ENCODE data around the gene PRICKLE4. TPM values are rescaled to one million over a fixed set of nuclear protein-coding genes. Genes with fewer than 3 reads are reported as not detected.

The PRICKLE4 gene
- total and polyA plus RNA-seq, 2 of the 13 experiments (the other 11 are each of a cell fraction or from before 2014, with no cell fraction given) = 0.92 to 1.2 TPM

DNA sequence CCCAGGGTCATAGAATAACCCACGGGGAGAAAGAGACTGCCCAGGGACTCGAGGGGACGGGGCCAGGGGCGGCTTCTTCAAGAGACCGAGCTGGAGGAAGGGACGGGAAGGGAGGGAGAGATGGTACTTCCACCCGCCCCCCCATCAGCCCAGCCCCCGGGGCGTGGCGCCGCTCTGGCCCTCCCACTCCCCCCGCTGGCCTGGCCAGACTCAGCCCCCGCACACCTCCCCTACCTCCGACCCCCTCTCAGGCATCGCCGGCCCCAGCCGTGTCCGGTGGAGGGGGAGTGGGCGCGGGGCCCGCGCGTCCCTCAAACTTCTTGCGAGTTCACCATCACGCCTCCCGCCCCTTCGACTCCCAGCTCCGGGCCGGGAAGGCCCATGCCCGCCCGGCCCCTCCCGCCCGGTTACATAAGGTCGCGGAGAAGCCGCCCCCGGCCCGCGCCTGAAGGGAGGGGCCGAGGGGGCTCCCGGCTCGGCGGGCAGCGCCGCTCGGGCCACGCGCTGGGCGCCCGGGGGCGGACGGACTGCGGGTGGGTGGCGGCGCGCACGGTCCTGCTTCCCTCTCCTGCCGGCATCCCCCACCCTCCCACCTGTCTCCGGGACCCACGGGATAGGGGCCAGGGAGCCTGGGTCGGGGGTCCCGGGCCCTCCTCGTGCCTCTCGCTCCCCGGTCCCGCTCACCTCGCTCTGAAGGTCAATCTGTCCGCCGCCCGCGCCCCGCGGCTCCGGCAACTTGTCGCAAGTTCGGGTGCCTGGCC lies 45.7 kb upstream of the PRICKLE4 start (continued):
- TF ChIP-seq, protein P1, sequence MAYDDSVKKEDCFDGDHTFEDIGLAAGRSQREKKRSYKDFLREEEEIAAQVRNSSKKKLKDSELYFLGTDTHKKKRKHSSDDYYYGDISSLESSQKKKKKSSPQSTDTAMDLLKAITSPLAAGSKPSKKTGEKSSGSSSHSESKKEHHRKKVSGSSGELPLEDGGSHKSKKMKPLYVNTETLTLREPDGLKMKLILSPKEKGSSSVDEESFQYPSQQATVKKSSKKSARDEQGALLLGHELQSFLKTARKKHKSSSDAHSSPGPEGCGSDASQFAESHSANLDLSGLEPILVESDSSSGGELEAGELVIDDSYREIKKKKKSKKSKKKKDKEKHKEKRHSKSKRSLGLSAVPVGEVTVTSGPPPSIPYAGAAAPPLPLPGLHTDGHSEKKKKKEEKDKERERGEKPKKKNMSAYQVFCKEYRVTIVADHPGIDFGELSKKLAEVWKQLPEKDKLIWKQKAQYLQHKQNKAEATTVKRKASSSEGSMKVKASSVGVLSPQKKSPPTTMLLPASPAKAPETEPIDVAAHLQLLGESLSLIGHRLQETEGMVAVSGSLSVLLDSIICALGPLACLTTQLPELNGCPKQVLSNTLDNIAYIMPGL (CRISPR knock-in tag; IDR thresholded peaks at IDR 0.05; ENCODE audit: borderline replicate concordance in 1 of 2, low read depth in 1 of 2) = peak in 1 of 2 experiments; percentile 2; a peak in 1 of 4 replicates
- no peak for TF ChIP-seq MIER3 (CRISPR knock-in tag; IDR thresholded peaks at IDR 0.05; ENCODE audit: borderline replicate concordance)
- TF ChIP-seq NR2C2 (CRISPR knock-in tag; IDR thresholded peaks at IDR 0.05; ENCODE audit: borderline replicate concordance) = no peak
- no peak for TF ChIP-seq PTBP1 (IDR thresholded peaks at IDR 0.05; ENCODE audit: low read depth, low read length, poor library complexity, severe bottlenecking)
- TF ChIP-seq PCBP2 (optimal IDR thresholded peaks at IDR 0.05; ENCODE audit: low read depth, low read length, poor library complexity, severe bottlenecking) = no peak
- TF ChIP-seq, protein P2, sequence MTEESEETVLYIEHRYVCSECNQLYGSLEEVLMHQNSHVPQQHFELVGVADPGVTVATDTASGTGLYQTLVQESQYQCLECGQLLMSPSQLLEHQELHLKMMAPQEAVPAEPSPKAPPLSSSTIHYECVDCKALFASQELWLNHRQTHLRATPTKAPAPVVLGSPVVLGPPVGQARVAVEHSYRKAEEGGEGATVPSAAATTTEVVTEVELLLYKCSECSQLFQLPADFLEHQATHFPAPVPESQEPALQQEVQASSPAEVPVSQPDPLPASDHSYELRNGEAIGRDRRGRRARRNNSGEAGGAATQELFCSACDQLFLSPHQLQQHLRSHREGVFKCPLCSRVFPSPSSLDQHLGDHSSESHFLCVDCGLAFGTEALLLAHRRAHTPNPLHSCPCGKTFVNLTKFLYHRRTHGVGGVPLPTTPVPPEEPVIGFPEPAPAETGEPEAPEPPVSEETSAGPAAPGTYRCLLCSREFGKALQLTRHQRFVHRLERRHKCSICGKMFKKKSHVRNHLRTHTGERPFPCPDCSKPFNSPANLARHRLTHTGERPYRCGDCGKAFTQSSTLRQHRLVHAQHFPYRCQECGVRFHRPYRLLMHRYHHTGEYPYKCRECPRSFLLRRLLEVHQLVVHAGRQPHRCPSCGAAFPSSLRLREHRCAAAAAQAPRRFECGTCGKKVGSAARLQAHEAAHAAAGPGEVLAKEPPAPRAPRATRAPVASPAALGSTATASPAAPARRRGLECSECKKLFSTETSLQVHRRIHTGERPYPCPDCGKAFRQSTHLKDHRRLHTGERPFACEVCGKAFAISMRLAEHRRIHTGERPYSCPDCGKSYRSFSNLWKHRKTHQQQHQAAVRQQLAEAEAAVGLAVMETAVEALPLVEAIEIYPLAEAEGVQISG (CRISPR knock-in tag; IDR thresholded peaks at IDR 0.05) = peak; percentile 10
- no peak for TF ChIP-seq ZNF101 (CRISPR knock-in tag; IDR thresholded peaks at IDR 0.05; ENCODE audit: borderline replicate concordance, low read depth)
- TF ChIP-seq ETV6 (CRISPR knock-in tag; conservative IDR thresholded peaks at IDR 0.05) = no peak
- TF ChIP-seq YEATS4 (CRISPR knock-in tag; IDR thresholded peaks at IDR 0.05; ENCODE audit: borderline replicate concordance) = peak; percentile 35; the same call in 1 of the 2 replicates
- no peak for TF ChIP-seq CEBPB (IDR thresholded peaks at IDR 0.05; ENCODE audit: borderline replicate concordance, low read depth, low read length)
- peak; percentile 53; the same call in 1 of the 2 replicates for TF ChIP-seq ZNF317 (CRISPR knock-in tag; IDR thresholded peaks at IDR 0.05)
- TF ChIP-seq, protein P3, sequence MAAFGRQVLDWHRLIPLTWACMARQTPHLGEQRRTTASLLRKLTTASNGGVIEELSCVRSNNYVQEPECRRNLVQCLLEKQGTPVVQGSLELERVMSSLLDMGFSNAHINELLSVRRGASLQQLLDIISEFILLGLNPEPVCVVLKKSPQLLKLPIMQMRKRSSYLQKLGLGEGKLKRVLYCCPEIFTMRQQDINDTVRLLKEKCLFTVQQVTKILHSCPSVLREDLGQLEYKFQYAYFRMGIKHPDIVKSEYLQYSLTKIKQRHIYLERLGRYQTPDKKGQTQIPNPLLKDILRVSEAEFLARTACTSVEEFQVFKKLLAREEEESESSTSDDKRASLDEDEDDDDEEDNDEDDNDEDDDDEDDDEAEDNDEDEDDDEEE (CRISPR knock-in tag; IDR thresholded peaks at IDR 0.05) = no peak
- no peak for TF ChIP-seq SUZ12 (IDR thresholded peaks at IDR 0.05; ENCODE audit: low read depth, low read length)
- TF ChIP-seq ZNF878 (CRISPR knock-in tag; IDR thresholded peaks at IDR 0.05) = no peak
- TF ChIP-seq DNMT1 (CRISPR knock-in tag; IDR thresholded peaks at IDR 0.05) = no peak
- no peak for TF ChIP-seq ZBTB8A (CRISPR knock-in tag; IDR thresholded peaks at IDR 0.05; ENCODE audit: borderline replicate concordance, low read depth)
- no peak for TF ChIP-seq SETDB1 (CRISPR knock-in tag; IDR thresholded peaks at IDR 0.05; ENCODE audit: borderline replicate concordance)
- no peak for TF ChIP-seq PAF1 (CRISPR knock-in tag; IDR thresholded peaks at IDR 0.05)
- TF ChIP-seq, protein P4, sequence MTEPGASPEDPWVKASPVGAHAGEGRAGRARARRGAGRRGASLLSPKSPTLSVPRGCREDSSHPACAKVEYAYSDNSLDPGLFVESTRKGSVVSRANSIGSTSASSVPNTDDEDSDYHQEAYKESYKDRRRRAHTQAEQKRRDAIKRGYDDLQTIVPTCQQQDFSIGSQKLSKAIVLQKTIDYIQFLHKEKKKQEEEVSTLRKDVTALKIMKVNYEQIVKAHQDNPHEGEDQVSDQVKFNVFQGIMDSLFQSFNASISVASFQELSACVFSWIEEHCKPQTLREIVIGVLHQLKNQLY (CRISPR knock-in tag; IDR thresholded peaks at IDR 0.05) = no peak
- TF ChIP-seq CBX5 (CRISPR knock-in tag; IDR thresholded peaks at IDR 0.05; ENCODE audit: borderline replicate concordance) = no peak
- 0 out of 2 replicates have a peak, but pooled peaks have one; percentile 28 for TF ChIP-seq MEF2D (CRISPR knock-in tag; IDR thresholded peaks at IDR 0.05)
- no peak for TF ChIP-seq ZNF883 (CRISPR knock-in tag; IDR thresholded peaks at IDR 0.05; ENCODE audit: not compliant biosample characterization)
- no peak for TF ChIP-seq SOX5 (CRISPR knock-in tag; IDR thresholded peaks at IDR 0.05; ENCODE audit: borderline replicate concordance)
- TF ChIP-seq ZNF616 (CRISPR knock-in tag; IDR thresholded peaks at IDR 0.05; ENCODE audit: low read depth) = no peak

All from HepG2 (cell line).